Stimulated activated CD8-positive, alpha-beta memory T cell treated with anti-CD3 and anti-CD28 coated beads, Interleukin-15, amount 100 ng/mL, for 1 hour (primary cell): ENCODE measurements around the gene GRM8.

ENCODE experiments used
- DNase-seq: peaks from one replicate; pipeline ENCODE4 v3.0.0-alpha.2; 2020; ENCODE audit warnings: low read depth

GRM8 gene

DNA sequence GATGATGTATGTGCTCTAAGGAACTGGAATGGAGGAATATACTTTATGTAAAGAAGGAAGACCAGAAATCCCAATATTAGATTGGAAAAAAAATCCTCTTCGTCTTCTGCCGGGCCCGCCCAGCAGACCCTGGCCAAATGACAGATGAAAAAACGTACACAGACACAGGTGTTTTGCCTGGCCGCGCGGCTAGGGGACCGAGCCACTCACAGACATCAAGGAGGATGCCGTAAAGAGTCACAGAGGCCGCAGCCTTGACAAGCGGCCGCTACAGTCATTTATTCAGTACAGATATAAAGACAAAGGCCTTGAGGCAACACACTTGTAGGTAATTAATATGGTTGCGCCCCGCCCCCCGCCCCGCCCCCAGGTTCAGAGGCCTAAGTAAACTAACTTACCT, 594.1 kb downstream of the GRM8 start:
- DNase-seq, result no peak

DNA sequence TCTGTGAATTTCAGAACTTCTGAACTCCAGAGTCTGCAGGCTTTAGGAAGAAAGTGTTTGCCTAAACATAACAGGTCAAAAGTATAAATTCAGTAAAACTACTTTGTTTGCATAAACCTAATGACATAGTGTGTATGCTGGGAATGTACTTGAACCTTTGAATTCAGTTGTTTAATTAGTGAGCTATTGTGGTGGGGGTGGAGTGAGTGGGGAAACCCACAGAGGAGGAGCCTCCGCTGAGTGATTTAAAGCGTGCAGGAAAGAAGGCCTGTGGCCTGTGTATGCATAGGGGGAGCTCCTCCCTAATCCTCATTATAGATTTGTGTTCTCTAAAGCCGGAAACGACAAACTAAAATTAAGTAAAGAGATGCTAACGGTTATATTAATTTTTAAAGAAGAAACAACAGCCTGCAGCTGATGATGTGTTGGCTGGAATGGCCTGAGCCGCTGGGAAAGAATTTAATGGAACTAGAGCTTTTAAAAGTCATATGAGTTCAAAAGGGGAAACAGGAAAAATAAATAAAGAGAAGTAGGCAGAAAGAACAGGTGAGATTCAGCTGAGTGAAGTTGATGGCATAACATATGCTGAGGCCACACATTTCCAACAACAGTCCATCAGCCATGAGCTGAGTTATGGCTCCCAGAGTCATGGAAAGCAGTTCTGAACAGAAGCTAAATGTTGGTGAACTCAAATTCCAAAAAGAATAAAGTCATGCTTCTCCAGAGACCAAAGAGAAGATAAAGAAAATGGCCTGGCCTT, 595.0 kb downstream of the GRM8 start:
- DNase-seq, result no peak

DNA sequence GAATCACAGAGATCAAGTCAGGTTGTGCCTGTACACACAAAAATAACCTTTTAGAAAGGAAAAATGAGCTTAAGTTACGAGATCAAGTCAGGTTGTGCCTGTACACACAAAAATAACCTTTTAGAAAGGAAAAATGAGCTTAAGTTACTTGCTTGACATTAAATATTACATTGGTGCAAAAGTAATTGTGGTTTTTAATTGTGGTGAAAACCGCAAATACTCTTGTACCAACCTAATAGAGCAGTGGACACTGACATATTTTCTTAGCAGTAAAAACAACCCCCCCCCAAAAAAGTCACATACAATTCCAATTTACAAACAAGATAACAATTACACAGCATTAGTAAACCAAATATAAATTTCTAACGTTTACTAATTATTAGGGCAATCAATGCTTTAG, 595.6 kb downstream of the GRM8 start:
- no peak for DNase-seq

GRCh38 chr7:126656165-126656564, 596.6 kb downstream of the GRM8 start:
- no peak for DNase-seq

- no peak for DNase-seq
These were observed 615.2 kb downstream of the GRM8 start for GRCh38 chr7:126637538-126637937.

- no peak for DNase-seq
These were observed 617.2 kb downstream of the GRM8 start for GRCh38 chr7:126635545-126635944.

GRCh38 chr7:126608339-126608776, 644.4 kb downstream of the GRM8 start:
- no peak for DNase-seq

- no peak for DNase-seq
These were observed 646.4 kb downstream of the GRM8 start for GRCh38 chr7:126606331-126606730.

DNA sequence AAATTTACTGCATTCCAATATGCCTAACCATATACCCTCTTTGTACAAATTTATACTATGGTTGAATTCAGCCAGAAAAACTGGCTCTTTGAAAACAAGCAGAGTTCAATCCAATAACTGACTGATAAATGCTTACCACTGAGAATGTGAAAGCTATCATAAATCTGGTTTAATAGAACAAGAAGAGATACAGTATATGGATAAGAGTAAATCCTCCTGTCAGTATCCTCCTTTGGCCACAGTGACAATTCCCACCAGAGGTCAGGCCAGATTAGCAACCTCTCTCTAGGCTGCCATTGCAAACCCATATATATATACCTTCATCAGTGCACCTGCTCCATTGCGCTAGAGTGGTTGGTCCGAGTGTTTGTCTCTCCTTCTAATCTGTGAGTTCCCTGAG, 647.2 kb downstream of the GRM8 start:
- DNase-seq, result no peak

- no peak for DNase-seq
These were observed 647.7 kb downstream of the GRM8 start for GRCh38 chr7:126605056-126605455.

DNA sequence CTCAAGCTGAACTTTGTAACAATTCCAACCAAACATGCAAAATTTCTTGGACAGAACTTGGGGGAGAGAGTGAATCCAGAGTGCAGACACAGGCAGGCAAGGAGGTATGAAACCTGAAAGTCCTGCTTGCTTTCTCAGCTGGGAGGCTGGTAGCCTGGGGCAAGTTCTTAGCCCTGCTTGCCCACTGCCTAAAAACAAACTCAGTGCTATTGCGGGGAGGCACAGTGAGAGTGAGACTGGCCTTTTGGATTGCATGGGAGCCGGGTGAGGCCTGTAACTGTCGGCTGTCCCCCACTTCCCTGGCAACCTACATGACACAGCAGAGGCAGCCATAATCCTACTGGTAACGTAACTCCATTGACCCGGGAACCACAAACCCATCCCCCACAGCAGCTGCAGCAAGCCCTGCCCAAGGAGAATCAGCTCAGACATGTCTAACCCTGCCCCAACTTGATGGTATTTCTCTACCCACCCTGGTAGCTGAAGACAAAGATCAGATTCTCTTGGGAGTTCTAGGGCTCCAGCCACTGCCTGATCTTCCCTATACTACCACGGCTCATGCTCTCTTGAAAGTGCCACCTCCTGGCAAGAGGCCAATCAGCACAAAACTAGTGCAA, 663.6 kb downstream of the GRM8 start:
- no peak for DNase-seq

DNA sequence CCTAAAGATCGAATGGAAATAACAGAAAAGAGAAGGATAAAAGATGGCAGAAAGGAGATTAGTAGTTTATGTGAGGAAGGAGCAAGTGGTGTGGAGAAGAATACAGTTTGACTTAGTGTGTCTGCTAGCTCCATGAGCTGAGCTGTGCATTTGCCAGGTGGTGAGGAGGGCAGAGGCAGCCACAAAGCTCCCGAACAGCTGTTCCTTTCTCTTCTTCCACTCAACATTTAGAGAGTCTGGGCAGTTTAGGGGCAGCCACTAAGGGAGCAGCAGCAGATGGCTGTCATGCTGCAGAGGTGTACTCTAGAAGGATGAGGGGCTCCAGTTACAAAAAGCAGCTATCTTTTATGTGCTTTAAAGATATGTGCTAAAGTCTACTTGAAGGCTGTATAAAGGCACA, 674.4 kb downstream of the GRM8 start:
- DNase-seq, result no peak

GRCh38 chr7:126574276-126575250, 678.2 kb downstream of the GRM8 start:
- DNase-seq, result no peak

DNA sequence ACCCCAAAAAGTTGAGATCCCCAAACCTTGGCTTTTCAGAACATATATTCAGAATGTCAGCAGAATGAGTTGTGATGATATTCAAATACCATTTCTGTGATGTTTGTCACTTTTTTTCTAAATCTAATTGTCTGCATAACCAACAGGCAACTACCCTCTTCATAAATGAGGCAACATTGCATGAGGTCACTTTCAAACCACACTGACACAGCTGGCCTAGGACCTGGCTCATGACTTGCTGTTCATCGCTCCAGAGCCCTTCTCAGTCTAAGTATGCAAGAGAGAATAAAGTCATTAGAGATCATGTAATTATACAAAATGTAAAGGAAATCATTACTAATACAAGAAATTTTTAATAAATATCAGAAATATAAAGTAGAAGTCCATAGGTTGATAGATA, 681.9 kb downstream of the GRM8 start:
- DNase-seq, result no peak

DNA sequence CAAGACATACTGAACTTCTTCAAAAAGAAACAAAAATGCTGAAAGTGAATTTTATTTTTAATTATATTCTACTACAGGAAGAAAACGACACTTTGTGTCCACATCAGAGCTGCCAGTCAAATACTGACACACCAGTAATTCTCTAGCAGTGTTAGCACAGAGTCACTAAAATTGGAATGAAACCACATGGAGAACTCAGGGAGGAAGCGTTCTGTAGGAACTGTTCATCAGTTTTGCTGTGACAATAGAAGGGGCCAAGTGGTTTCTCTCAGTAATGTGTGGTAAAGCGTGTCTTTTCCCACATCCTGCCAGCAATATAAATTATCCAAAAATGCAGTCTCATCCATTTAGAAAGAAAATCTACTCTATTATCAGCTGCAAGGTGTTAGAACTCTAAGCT, 683.3 kb downstream of the GRM8 start:
- no peak for DNase-seq

DNA sequence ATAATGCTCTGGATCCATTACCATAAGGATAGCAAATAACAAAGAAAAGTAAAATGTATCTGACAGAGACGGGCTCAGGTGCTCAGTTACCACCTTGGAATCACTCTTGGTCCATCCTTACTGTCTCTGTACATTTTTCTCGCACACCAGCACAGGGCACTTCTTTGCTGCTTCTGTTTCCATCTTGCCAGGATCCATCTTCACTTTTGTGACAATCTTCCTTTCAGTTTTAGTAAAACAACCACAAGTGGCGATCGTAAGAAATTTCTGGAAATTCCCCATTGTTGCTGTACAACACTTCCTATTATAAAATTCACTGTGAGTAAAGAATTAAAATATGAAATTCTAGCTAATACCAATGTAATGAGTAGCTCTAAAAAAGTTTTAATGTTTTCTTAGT, 695.5 kb downstream of the GRM8 start:
- DNase-seq, result no peak

- no peak for DNase-seq
These were observed 711.3 kb downstream of the GRM8 start for GRCh38 chr7:126541406-126541805.

DNA sequence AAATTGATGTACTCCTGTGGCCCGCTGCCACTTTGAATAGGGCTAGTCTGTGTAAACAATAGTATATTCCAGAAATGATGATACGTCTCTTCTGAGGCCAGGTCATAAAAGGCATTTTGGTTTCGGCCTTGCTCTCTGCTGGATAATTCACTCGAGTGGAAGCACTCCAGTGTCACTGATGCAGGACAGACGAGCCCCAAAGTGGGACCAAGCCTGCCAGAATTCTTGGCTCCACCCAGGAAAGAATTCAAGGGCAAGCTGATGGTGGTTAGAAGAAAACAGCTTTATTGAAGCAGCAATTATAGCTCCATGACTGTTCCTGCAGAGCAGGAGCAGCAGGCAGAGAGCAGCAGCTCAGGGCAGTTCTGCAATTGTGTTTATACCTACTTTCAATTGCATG, 717.6 kb downstream of the GRM8 start:
- no peak for DNase-seq

DNA sequence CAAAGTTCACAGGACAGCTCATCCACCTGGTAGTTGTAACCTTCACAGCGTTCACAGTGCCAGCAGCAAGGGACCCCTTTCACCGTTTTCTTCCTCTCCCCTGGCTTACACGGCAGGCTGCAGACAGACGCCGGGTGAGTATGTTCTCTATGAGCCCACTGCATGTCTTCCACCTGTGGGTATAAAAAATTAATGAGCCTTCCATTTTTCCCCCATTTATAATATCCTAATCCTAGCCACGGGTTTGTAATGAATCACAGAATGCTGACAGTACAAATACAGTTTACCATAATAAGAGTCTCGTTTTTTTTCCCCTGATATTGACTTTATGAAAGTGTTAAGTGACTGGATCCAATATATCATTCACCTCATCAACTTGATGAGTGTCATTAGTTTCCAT, 719.0 kb downstream of the GRM8 start:
- no peak for DNase-seq

DNA sequence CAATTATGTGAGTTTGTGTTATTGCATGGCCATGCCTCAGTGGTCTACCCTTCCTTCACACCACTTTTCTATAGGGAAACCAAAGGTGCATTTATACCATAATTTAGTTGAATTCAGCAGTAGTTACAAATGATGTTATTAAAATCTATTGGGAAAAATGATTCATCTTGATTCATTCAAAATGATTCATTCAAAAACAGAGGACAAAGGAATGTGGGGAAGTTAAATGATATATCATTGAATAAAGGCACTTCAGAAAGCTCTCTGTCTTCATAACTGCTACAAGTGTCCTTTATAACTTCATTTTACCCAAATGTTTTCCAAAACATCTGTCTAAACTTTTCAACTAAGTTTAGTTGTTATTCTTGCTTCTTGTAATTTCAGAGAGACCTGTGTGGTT, 722.9 kb downstream of the GRM8 start:
- no peak for DNase-seq

DNA sequence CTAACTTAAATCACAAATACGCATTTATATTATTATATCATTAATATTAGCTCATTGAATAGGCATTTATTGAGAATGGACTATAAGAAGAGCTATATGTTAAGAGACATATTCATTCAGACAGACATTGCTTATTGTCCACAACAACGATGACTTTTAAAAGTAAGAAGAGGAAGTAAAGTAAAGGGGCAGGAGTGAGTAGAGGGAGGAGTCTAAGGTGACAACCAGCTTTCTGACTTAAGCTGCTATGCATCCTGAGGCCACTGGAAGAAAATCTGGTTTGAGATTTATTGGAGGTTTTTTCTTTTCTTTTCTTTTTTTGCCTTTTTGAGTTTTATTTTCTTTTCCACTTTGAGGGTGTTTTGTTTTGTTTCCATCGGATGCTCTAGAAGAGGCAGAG, 723.5 kb downstream of the GRM8 start:
- no peak for DNase-seq

GRCh38 chr7:126525906-126526305, 726.8 kb downstream of the GRM8 start:
- DNase-seq, result no peak

DNA sequence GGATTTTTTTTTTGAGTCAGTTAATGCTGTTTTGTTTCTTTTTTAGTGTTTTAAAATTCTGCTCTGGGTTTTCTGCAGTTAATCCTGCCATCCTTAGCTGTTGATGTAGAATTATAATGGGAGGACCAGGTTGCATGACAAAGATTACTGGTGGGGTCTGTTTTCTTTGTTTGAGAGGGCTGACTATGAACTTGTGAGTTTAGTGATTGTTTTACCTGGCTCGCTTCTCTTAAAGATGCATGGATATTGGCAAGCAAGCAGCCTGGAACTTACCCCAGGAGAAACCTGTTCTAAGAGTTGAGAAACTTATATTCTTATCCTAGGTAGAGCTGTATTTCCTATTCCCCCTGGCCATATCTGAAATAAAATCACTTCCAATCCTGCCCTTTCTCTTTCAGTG, 727.8 kb downstream of the GRM8 start:
- no peak for DNase-seq
